Hepatocyte (in vitro differentiated cells): ENCODE measurements around the gene SGO2.

Experiments
- EZH2phosphoT487 ChIP-seq: fragments of 200-600 bp; sonication (generic); IDR thresholded peaks from one replicate; pipeline ENCODE4 v1.6.1; 2018; ENCODE audit warnings: antibody characterized with exemption, mild to moderate bottlenecking, low read depth, moderate library complexity; ENCODE audit not compliant: unreplicated experiment, severe bottlenecking
- TF ChIP-seq, protein P1 (sequence below): fragments of 200-600 bp; sonication (generic); IDR thresholded peaks from 2 replicates; pipeline ENCODE4 v1.5.1; 2016; ENCODE audit warnings: antibody characterized with exemption, mild to moderate bottlenecking; ENCODE audit not compliant: poor library complexity

DNA sequence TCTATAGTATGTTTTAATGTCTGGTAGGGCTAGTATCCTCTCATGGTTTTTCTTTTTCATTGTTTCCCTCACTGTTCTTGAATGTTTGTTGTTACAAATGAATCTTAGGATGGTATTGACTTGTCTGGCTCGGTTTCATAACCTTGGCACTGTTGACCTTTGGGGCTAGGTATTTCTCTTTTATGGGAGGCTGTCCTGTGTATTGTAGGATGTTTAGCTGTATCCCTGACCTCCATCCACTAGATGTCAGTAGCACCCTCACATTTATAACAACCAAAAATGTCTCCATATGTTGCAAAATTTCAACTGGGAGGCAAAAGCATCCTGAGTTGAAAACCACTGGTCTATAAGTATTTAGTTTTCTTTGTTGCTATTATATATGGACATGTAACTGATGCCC, 52.8 kb downstream of the SGO2 start:
- TF ChIP-seq, protein P1, sequence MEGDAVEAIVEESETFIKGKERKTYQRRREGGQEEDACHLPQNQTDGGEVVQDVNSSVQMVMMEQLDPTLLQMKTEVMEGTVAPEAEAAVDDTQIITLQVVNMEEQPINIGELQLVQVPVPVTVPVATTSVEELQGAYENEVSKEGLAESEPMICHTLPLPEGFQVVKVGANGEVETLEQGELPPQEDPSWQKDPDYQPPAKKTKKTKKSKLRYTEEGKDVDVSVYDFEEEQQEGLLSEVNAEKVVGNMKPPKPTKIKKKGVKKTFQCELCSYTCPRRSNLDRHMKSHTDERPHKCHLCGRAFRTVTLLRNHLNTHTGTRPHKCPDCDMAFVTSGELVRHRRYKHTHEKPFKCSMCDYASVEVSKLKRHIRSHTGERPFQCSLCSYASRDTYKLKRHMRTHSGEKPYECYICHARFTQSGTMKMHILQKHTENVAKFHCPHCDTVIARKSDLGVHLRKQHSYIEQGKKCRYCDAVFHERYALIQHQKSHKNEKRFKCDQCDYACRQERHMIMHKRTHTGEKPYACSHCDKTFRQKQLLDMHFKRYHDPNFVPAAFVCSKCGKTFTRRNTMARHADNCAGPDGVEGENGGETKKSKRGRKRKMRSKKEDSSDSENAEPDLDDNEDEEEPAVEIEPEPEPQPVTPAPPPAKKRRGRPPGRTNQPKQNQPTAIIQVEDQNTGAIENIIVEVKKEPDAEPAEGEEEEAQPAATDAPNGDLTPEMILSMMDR, result peak; percentile 41
- TF ChIP-seq EZH2phosphoT487, result no peak
